Glomerular visceral epithelial cell (primary cell): ENCODE results near the gene KCNE2.

Source experiments
- DNase-seq: peaks from one replicate; pipeline ENCODE4 v3.0.0-alpha.2; 2016; ENCODE audit errors: extremely low spot score

The KCNE2 gene

GRCh38 chr21:34363733-34364132, at the start of gene KCNE2:
Gene KCNE2, plus strand, starts transcription at chr21:34364006. Its CDS starts 6,473 bp downstream, at chr21:34370479.
- DNase-seq: no peak

- no peak for DNase-seq
Measured at GRCh38 chr21:34319585-34319984, 44.2 kb upstream of the KCNE2 start.

- DNase-seq: peak; percentile 59
Measured at GRCh38 chr21:34320011-34320410, 43.8 kb upstream of the KCNE2 start.

GRCh38 chr21:34330055-34330454, 33.8 kb upstream of the KCNE2 start:
- no peak for DNase-seq

GRCh38 chr21:34331726-34332125, 32.1 kb upstream of the KCNE2 start:
- DNase-seq: no peak

GRCh38 chr21:34332347-34332746, 31.5 kb upstream of the KCNE2 start:
- no peak for DNase-seq

- peak; percentile 81 for DNase-seq
Measured at GRCh38 chr21:34333121-34333739, 30.6 kb upstream of the KCNE2 start.

- DNase-seq: no peak
Measured at GRCh38 chr21:34335316-34335715, 28.5 kb upstream of the KCNE2 start.

- DNase-seq: no peak
Measured at GRCh38 chr21:34336245-34336644, 27.6 kb upstream of the KCNE2 start.

- no peak for DNase-seq
Measured at GRCh38 chr21:34336756-34337391, 26.9 kb upstream of the KCNE2 start.

GRCh38 chr21:34337741-34338140, 26.1 kb upstream of the KCNE2 start:
- DNase-seq: no peak

GRCh38 chr21:34338226-34338625, 25.6 kb upstream of the KCNE2 start:
- DNase-seq: no peak

- DNase-seq: no peak
Measured at GRCh38 chr21:34340061-34340460, 23.7 kb upstream of the KCNE2 start.

GRCh38 chr21:34342476-34342875, 21.3 kb upstream of the KCNE2 start:
- DNase-seq: no peak

GRCh38 chr21:34343347-34343746, 20.5 kb upstream of the KCNE2 start:
- DNase-seq: no peak

GRCh38 chr21:34343838-34344381, 19.9 kb upstream of the KCNE2 start:
- no peak for DNase-seq

- DNase-seq: no peak
Measured at GRCh38 chr21:34344584-34344983, 19.2 kb upstream of the KCNE2 start.

GRCh38 chr21:34345091-34345871, 18.5 kb upstream of the KCNE2 start:
- no peak for DNase-seq

- no peak for DNase-seq
Measured at GRCh38 chr21:34345892-34346291, 17.9 kb upstream of the KCNE2 start.

- DNase-seq: no peak
Measured at GRCh38 chr21:34348890-34349519, 14.8 kb upstream of the KCNE2 start.

- peak; percentile 46 for DNase-seq
Measured at GRCh38 chr21:34351786-34352241, 12.0 kb upstream of the KCNE2 start.

- no peak for DNase-seq
Measured at GRCh38 chr21:34352556-34352955, 11.2 kb upstream of the KCNE2 start.
